Stimulated activated CD8-positive, alpha-beta memory T cell treated with anti-CD3 and anti-CD28 coated beads, Interleukin-12 subunit alpha, Interleukin-12 subunit beta, amount 100 ng/mL, for 4 hours (primary cell): ENCODE measurements around the gene CRYBG3.
"Not testable (repeated sequence)": the region's sequence is repeated elsewhere in the genome, so short reads cannot be mapped to it uniquely, and the experiment has no call there.

ENCODE experiments used
- DNase-seq: peaks from one replicate; pipeline ENCODE4 v3.0.0-alpha.2; 2020; ENCODE audit warnings: low read depth

Gene CRYBG3

DNA sequence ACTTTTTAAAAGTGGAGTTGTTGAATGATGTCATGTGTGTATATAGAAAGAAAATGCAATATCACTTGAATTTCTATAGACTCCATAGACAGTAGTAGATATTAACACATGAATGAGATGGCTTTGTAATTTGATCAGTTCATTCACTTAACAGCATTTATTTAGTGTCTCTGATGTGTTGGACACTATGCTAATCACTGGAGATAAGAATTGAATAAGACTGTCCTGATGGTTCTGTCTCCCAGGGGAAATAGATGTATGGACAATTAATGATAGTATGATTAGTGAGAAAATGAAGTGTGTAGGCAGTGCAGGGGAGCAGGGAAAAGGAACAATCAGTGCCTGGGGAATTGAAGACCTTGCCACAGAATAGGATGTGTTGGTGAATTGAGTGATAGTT, 77.5 kb downstream of the CRYBG3 start:
- no peak for DNase-seq

DNA sequence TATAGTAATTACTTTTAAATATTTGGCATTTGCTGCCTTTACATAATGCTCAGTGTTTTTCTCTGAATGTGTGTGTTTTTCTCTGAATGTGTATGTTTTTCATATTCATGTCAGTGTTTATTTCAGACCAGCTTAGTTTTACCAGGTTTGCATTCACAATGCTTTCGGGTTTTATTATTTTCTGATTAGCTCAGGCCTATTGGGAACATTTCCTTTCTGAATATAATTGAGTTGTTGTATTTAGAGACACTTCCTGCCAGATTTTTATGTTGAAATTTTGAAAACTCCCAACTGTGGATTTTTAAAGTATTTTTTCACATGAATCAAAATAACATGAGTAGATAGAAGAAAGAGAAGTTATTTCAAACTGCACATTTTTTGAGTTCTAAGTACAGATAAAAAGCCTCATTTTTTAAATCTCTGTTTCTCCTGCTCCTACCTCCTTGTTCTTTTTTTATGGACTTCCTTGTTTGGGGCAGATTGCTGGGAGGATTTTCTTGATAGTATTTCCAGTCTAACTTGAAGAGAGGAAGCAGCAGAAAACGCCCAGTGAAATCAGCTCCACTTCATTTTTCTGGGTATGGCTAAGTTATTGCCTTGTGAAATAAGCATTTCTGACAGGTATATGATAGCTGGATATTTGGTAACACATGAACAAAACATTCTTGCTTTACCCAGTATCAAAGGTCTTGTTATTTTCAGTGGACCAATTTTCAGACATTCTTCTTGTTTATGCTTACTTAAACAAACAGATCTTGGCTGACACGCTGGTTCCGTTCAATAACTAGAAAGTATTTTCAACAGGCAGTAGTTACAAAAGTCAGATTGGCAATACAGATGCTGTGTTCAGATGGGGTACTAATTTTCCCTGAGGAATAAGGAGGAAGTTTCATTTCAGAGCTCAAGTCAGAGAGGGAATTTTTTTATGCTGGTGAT, 79.8 kb downstream of the CRYBG3 start:
- no peak for DNase-seq

GRCh38 chr3:97909830-97910229, 88.0 kb downstream of the CRYBG3 start:
- not testable (repeated sequence) for DNase-seq

- DNase-seq, result not testable (repeated sequence)
Measured at GRCh38 chr3:97910236-97910831, 88.5 kb downstream of the CRYBG3 start.

DNA sequence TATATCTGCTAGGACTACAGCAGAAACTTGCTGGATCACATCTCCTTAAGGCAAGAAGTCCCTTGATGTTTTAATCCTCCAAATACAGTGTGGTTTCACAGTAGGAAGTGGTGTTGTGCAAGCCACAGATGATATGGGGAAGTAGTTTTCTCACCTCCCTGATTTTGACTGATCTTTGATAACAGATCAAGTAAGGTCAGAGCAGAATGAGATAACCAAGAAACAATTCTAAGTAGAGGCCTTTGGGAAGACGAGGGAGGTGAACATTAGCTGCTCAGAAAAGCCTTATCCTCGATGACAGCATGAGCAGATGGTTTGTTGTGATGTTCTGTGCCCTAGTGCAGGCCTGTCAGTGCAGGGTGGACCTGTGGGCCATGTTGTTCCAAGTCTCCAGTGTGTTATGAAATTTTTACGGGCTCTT, 89.1 kb downstream of the CRYBG3 start:
- DNase-seq, result no peak

- no peak for DNase-seq
Measured at GRCh38 chr3:97911459-97911858, 89.6 kb downstream of the CRYBG3 start.

- DNase-seq, result no peak
Measured at GRCh38 chr3:97914388-97914787, 92.6 kb downstream of the CRYBG3 start.

GRCh38 chr3:97916576-97916975, 94.8 kb downstream of the CRYBG3 start:
- no peak for DNase-seq

GRCh38 chr3:97917813-97918536, 96.2 kb downstream of the CRYBG3 start:
- no peak for DNase-seq

DNA sequence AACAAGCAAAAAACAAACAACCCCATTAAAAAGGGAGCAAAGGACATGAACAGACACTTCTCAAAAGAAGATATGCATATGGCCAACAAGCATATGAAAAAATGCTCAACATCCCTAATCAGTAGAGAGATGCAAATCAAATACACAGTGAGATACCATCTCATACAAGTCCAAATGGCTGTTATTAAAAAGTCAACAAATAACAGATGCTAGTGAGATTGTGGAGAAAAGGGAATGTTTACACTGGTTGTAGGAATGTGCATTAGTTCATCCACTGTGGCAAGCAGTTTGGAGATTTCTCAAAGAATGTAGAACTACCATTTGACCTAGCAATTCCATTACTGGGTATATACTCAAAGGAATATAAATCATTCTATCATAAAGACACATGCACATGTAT, 105.9 kb downstream of the CRYBG3 start:
- DNase-seq, result no peak

GRCh38 chr3:97928986-97929385, 107.2 kb downstream of the CRYBG3 start:
- DNase-seq, result no peak

DNA sequence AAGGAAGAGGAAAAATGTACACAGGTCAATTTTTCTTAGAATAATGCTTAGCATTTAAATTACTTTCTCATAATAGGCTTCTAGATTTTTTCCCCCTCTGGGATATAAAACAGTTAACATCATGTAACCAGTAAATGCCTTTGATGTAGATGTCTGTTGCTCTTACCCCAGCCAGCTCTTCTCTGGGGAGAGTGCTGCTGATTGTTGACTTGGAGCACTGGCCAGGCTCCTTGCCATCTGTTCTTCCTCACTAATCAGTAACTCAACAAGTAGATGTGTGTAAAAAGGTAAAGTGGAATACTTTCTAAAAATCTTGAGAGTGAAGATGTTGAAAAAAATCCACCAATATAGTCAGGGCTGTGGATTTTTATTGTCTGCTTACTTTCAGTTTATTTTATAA, 108.2 kb downstream of the CRYBG3 start:
- DNase-seq, result no peak

DNA sequence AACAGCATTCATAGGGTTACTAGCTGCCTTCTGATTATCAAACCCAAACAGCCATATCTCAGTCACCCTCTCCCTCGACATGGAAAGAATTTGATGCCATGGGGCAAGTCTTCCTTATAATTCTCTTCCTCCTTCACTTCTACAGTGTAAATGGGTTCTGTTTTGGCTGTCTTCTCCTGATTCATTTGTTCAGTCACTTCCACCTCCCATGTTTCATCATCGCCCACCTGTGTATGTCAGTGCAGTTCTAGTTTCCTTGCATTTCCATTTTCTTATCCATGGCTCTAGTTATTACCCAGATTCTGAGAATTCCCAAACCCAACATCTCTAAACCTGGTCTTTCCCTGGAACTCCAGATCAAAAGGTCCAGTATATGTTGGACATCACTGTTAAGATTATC, 109.4 kb downstream of the CRYBG3 start:
- DNase-seq, result no peak

- DNase-seq, result no peak
Measured at GRCh38 chr3:97932387-97932801, 110.6 kb downstream of the CRYBG3 start.

GRCh38 chr3:97934980-97935695, 113.3 kb downstream of the CRYBG3 start:
- DNase-seq, result no peak

DNA sequence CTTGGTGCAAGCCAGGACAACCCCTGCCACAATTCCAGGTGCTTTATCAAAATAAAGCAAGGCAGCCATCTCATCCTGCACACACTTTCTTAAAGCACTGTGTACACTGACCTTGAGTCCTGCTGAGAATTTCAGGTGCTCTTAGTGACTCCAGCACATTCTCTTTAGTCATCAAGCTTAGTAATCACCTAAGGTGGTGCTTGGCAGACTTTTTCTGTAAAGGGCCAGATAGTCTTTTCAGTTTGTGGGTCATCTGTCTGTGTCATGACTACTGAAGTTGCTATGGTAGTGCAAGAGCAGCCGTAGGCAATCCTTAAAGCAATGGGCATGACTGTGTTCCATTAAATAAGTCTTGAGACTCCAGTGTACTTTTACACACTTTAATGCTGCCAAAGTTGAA, 114.0 kb downstream of the CRYBG3 start:
- DNase-seq, result no peak

DNA sequence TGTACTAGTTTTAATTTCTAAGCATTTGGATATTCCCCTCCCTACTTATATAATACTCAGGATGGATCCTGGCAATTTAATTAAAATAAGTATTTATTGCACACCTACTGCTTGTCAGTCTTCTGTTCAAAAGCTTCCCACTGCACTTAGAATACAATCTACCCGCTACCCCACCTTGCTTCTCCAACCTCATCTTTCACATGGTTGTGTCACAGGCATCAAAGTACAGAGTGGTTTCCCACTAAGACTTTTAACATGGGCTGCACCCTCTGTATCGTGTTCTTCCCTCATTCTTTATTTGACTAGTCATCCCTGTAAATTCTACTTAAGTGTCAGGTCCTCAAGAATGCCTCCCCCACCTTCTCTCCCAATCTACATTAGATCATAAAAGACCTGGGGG, 115.4 kb downstream of the CRYBG3 start:
- DNase-seq, result no peak

- no peak for DNase-seq
Measured at GRCh38 chr3:97938444-97938843, 116.6 kb downstream of the CRYBG3 start.

- DNase-seq, result no peak
Measured at GRCh38 chr3:97939401-97939800, 117.6 kb downstream of the CRYBG3 start.

DNA sequence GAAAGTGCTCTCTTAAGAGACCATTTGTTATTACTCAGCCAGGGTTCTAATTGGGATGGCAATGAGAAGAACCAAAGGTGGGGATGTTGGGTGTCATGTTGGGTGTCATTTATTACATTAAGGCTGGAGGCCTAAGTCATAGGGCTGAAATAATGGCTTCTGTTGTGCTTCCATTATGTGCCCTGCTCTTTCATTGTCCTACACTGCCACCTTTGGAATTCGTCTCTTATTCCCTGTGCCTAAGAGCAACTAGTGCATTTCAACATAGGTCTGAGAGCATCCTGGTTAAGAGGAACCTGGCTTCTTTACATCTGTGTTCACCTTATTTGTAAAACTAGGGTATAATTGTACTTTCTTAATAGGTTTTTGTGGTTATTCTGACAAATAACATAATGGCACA, 118.2 kb downstream of the CRYBG3 start:
- DNase-seq, result no peak

GRCh38 chr3:97942801-97943546, 121.2 kb downstream of the CRYBG3 start:
- no peak for DNase-seq
